NT2/D1 (cell line): Measurements from ENCODE around the gene SCAPER.

Experiments used
- SUZ12 ChIP-seq: IDR thresholded peaks from 2 replicates; pipeline ENCODE4 v1.6.1; 2011; ENCODE audit not compliant: insufficient read length, insufficient read depth; ENCODE audit errors: extremely low read depth
- YY1 ChIP-seq: IDR thresholded peaks from 2 replicates; pipeline ENCODE4 v1.6.1; 2011; ENCODE audit not compliant: insufficient read length, insufficient read depth
- ZNF274 ChIP-seq: IDR thresholded peaks from 2 replicates; pipeline ENCODE4 v1.6.1; 2011; ENCODE audit warnings: mild to moderate bottlenecking, low read depth, low read length

DNA sequence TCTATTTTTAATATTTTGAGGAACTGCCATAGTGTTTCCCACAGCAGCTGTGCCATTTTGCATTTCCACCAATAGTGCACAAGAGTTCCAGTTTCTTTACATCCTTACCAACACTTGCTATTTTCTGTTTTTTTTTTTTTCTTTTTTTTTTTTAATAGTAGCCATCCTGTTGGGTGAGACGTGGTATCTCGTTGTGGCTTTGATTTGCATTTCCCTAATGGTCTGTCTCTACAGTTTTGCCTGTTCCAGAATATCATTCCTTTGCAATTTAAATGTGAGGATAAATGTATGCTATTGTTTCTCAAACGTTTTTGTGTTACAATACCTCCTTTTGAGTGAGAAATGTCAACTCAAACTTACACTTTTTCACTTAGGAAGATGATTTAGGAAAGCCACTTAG lies 48.8 kb upstream of the SCAPER start:
- TF ChIP-seq YY1 (no peak), SUZ12 (no peak), ZNF274 (no peak)
